ENCODE data around the gene GDI1.

DNA sequence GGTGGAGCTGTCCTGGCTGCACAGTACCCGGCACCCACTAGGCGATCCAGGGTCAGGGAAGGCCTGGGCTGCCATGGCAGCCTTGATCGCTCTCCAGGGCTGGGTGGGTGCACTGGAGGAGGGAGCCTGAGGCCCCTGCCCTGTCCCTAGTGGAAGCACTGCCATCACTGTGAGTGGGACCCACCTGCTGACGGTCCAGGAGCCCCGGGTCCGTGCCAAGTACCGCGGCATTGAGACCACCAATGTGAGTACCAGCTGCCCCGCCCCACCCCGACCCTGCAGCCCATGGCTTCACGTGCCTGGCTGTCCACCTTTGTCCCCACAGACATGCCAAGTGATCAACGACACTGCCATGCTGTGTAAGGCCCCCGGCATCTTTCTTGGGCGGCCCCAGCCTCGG lies 30.0 kb downstream of the GDI1 start:
- TF ChIP-seq POLR2A (IDR thresholded peaks at IDR 0.05; ENCODE audit: low read depth, low read length) (no peak), TAF1 (IDR thresholded peaks at IDR 0.05; ENCODE audit: borderline replicate concordance, low read depth, low read length) (no peak)
